ENCODE results near the gene ABCA6. TPM values are rescaled to one million over a fixed set of nuclear protein-coding genes. Genes with fewer than 3 reads are reported as not detected.

Gene ABCA6
- total RNA-seq, 2 donors from 2014 or later = 0.08 TPM; not detected in 1

DNA sequence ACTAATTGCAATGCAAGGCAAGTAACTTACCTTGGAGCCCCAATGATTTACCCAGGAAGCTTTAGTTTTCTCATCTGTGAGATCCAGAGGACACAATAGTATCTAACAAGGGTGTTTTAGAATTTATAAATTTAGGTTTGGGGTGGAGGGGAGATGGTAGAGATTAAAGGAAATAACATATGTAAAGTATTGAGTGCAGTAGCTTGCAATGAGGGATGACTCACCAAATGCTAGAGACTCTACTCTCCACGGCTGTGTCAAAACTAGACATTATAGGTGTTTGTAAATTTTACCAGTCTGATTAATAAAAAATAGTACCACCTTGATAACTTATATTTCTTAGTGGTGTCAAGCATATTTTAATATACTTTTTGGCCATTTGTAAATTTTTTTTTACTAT lies 77.2 kb downstream of the ABCA6 start:
- H3K36me3 Mint-ChIP-seq = no peaks in the 10 kb centered on the region
- DNase-seq (ENCODE audit: low spot score in 2 of 2) (no peak), ATAC-seq (no peak)
- peaks cover 0 to 4% of the 10 kb centered on the region in 2 donors for H3K9me3 Mint-ChIP-seq
- no peak overlapping the region for H3K27ac Mint-ChIP-seq

DNA sequence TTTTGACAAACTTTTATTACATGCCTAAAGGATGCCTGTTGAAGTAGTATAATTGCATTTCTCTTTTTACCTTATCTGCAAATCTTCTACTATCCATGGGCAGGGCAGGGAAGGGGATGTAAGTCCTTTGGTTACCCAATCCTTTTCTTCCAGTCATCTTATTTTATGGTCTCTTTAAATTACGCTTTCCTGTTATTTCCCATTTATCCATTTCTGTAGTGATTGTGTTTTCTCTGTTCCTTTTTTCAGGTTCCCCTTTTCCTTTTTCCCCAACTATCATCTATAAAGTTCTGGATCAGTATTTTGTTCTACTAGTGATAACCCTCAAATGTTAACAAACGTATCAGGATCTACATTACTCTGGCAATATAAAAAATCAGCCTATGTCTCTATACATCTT lies 77.7 kb downstream of the ABCA6 start:
- DNase-seq (ENCODE audit: low spot score in 2 of 2) (no peak), ATAC-seq (no peak)
- Mint-ChIP-seq H3K9me3 (peaks cover 2 to 7% of the 10 kb centered on the region in 2 donors), H3K27ac (no peak overlapping the region), H3K36me3 (no peaks in the 10 kb centered on the region)

DNA sequence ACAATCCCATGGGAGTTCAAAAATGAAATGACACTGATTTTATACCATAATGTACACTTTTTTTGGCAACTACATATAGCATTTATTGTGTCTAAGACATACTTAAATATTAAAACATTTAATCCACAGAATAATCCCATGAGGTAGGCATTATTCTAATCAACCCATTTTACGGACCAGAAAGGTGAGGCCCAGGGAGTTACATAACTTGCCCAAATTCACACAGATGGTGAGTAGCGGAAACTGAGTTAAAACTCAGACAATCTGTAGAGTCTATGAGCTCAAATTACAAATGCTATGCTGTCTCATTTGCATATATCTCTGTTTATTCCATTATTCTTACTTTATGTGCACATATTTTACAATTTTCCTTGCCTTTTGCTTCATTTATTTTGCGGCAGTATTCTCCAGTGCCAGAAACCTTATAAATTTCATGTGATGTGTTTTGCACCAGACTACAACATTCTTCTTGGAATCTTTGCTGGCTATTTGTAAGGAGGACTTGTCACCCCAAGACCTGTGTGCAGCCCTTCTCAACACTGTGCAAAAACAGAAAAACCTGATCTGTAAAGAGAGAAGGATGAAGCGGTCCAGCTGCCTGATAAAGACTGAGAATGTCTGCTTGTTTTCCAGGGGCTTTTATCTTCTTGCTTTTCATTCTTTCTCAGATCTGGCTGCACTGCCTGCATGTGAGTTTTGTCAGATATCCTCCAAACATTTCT lies 78.7 kb downstream of the ABCA6 start:
- Mint-ChIP-seq H3K36me3 (no peaks in the 10 kb centered on the region), H3K27ac (no peak overlapping the region), H3K9me3 (peaks cover 5 to 8% of the 10 kb centered on the region in 2 donors)
- DNase-seq (ENCODE audit: low spot score in 2 of 2) (no peak), ATAC-seq (no peak)

DNA sequence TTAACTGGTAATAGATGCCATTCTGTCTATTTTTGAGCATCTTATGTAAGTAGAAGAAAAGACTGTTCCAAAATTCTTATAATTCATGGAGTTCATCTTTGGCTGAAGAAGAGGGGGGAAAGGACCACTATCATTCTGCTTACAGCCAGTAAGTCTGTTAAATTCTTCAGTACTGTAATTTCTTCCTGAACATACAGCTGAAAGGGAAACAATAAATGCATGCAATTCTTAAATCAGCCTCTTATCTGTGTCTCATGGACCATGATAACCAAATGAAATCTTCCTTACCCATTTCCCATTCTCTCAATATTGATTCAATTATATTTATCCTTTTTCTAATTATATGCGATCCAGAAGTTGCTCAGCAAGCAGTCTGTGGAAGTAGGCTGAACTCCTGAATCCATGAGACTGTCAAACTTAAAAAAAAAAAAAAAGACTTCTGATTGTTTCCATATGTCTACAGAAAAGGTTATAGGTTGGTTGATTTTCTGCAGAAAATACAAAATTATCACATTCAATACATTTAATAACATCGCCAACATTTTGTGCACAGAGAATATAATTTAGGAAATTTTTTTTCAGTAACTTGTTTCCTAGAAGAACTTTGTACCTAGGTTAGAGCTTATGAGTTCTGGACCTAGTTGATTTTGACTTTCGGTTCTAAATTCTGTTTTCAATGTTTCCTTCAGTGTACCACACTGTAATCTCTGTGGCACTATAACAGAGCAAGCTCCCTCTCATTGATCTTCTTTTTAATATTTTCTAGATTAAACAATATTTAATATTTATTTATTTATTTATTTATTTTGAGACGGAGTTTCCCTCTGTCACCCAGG lies 79.8 kb downstream of the ABCA6 start:
- ATAC-seq (no peak), DNase-seq (ENCODE audit: low spot score in 2 of 2) (no peak)
- Mint-ChIP-seq H3K36me3 (no peaks in the 10 kb centered on the region), H3K9me3 (peaks cover 5 to 8% of the 10 kb centered on the region in 2 donors), H3K27ac (no peak overlapping the region)

DNA sequence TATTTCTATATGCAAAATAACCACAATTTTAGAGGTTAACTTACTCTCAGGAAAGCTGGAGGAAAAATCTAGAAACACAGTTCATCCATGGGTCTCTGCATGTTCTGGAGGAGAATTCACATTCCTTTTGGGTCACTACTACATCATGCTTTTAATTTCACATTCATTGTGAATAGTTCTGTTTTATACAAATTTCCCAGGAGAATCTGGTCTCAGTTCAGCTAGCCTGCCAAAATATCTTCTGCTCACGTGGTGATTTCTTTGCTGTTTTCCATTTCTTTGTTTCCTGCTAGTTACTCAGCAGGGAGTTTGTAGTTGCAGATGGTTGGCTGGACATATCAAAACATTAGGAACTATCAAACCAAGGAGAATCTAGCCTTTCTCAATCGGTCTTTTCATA lies 80.9 kb downstream of the ABCA6 start, which contains the start of gene ABCA9:
Gene ABCA9, minus strand, starts transcription at position 106 of the 400 bp plus-strand sequence. CDS start 9,801 bp downstream, outside the sequence.
- Mint-ChIP-seq H3K36me3 (no peaks in the 10 kb centered on the region), H3K9me3 (peaks cover 8 to 12% of the 10 kb centered on the region in 2 donors), H3K27ac (no peak within 1 kb of the TSS)
- DNase-seq (ENCODE audit: low spot score in 2 of 2) (no peak), ATAC-seq (no peak)

DNA sequence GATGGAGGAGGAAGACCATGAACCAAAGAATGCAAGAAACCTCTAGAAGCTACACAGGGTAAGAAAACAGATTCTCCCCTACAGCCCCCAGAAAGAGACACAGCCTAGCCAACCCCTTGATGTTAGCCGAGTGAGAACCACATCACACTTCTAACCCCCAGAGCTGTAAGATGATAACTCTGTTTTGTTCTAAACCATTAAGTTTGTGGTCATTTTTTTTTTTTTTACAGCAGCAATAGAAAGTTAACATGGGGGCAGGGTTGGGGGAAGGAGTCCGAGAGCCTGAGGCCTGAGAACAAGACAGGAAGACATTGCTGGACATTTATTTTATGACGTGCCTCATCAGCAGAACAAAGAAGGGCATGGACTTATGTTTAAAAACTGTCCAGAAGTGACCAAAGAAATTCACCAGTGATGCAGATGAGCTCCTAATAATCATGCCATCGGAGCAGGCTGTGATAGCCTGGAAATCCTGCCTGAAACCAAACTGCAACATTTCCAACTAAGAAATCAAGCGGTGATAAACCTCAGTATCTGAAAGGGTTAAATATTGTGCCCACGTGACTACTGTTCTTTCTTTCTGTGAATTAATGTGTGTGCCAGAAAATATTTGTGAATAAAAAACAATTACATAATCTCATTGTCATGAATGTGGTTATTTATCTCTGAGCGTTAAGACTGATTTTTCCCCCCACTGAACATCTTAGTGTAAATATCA lies 82.1 kb downstream of the ABCA6 start:
- Mint-ChIP-seq H3K27ac (no peak overlapping the region), H3K36me3 (peaks cover 0 to 5% of the 10 kb centered on the region in 2 donors), H3K9me3 (peaks cover 8 to 15% of the 10 kb centered on the region in 2 donors)
- no peak for DNase-seq (ENCODE audit: low spot score in 2 of 2)
- no peak for ATAC-seq

DNA sequence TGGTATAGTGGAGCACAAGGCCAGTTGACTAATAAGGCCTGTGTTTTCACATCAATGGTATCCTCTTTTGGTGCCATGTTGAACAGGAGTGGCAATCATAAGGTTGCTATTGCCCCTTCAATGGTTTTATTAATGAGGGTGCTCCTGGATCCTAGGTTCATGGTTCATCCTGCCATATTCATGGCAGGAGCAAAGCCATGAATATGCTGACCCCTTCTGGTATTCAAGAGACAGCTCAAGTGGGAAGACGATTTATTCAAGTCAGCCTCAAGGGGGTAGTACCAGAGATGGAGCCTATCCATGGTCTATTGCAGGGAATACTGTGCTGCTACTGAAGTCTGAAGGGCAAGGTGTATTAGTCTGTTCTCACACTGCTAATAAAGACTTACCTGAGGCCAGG lies 83.5 kb downstream of the ABCA6 start:
- peaks cover 0 to 5% of the 10 kb centered on the region in 2 donors for H3K36me3 Mint-ChIP-seq
- no peak for ATAC-seq
- no peak overlapping the region for H3K27ac Mint-ChIP-seq
- peaks cover 8 to 21% of the 10 kb centered on the region in 2 donors for H3K9me3 Mint-ChIP-seq
- no peak for DNase-seq (ENCODE audit: low spot score in 2 of 2)

DNA sequence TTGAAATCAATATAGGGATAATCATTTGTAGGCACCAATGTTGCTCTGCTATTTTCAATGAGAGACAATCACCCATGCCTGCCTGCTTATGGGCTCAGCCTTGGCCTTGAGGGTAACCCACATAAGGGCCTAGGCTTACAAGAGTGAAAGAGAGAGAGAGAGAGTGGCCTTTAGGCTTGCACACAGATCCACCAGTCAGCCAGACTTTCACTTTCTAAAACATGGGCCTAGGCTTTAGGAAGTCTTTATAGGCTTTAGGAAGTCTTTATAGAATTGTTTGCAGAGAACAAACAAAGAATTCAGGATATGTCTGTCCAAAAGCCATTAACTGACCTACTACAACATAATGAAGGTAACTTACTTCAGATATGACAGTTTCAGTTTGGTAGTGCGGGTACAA lies 84.4 kb downstream of the ABCA6 start:
- DNase-seq (ENCODE audit: low spot score in 2 of 2) (no peak), ATAC-seq (no peak)
- no peak overlapping the region for H3K27ac Mint-ChIP-seq
- H3K9me3 Mint-ChIP-seq = peaks cover 8 to 23% of the 10 kb centered on the region in 2 donors
- peaks cover 0 to 5% of the 10 kb centered on the region in 2 donors for H3K36me3 Mint-ChIP-seq

DNA sequence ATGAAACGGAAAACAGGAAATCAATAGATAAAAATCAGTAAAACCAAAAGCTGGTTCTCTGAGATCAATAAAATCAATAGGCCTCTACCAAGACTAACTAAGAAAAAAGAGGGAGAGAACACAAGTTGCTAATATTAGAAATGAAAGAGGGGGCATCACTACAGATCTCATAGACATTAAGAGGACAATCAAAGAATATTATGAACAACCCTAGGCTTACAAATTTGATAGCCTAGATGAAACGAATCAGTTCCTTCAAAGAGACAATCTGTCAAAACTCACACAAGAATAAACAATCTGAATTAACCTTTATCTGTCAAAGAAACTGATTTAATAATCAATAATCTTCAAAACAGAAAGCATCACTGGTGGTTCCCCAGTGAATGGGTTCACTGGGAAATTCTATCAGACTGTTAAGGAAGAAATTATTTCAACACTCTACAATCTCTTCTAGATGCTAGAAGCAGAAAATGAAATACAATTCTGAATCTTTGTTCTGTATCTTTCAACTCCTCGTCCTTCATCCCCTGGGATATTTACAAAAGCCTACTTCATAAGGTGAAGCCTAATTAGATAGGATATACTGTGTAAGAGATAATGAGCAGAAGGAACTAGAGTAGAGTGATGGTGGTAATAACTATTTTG lies 85.4 kb downstream of the ABCA6 start:
- ATAC-seq (no peak), DNase-seq (ENCODE audit: low spot score in 2 of 2) (no peak)
- peaks cover 8 to 23% of the 10 kb centered on the region in 2 donors for H3K9me3 Mint-ChIP-seq
- H3K27ac Mint-ChIP-seq = no peak overlapping the region
- peaks cover 0 to 5% of the 10 kb centered on the region in 2 donors for H3K36me3 Mint-ChIP-seq

DNA sequence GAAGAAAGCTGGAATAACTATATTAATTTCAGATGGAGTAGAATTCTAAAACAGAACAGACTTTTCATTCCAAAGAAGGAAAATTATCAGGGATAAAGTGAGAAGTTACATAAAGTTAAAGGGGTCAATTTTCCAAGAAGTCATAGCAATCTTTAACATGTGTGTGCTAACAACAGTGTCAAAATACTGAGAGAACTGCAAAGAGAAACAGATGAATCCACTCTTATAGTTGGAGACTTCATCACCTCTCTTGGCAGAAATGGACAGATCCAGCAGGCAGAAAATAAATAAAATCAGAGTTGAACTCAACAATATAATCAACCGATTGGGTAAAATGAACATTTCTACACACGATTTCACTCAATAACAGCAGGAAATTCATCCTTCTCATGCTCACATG lies 86.4 kb downstream of the ABCA6 start:
- H3K36me3 Mint-ChIP-seq = peaks cover 0 to 5% of the 10 kb centered on the region in 2 donors
- no peak for DNase-seq (ENCODE audit: low spot score in 2 of 2)
- ATAC-seq = no peak
- no peak overlapping the region for H3K27ac Mint-ChIP-seq
- peaks cover 8 to 23% of the 10 kb centered on the region in 2 donors for H3K9me3 Mint-ChIP-seq

DNA sequence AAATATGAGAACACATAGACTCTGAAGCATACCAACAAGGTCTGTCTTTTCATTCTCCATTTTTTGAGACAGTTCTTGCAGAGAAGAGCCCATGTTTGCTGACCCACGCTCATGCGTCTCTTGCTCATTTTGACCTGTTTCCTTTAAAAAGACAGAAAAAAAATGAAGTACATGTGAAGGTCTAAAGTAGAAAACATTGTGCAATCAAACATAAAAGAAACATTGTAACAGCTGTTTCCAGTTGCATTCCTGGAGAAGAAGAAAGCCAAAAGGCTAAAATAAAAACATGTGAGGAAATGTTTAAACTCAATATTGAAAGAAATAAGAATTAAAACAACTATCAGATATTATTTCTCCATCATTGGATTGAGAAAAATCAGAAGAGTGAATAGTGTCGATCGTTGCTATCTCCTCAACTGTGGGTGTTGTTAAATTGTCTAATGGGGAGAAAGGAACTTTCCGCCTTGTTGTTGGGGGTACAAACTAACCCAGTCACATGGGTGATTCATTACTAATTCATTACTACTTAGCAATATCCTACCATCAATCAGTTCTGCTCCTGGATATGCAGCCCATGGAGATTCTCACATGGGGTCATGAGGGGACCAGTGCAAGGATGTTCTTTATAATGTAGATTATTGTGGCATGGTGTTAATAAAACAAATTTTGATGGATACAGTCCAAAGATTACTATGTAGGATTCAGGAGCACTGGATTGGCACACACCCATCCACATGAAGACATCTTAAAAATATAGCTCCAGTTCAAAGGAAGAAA lies 90.5 kb downstream of the ABCA6 start:
- Mint-ChIP-seq H3K27ac (no peak overlapping the region), H3K9me3 (peaks cover 0 to 18% of the 10 kb centered on the region in 2 donors), H3K36me3 (peaks cover 0 to 5% of the 10 kb centered on the region in 2 donors)
- ATAC-seq (no peak), DNase-seq (ENCODE audit: low spot score in 2 of 2) (no peak)

DNA sequence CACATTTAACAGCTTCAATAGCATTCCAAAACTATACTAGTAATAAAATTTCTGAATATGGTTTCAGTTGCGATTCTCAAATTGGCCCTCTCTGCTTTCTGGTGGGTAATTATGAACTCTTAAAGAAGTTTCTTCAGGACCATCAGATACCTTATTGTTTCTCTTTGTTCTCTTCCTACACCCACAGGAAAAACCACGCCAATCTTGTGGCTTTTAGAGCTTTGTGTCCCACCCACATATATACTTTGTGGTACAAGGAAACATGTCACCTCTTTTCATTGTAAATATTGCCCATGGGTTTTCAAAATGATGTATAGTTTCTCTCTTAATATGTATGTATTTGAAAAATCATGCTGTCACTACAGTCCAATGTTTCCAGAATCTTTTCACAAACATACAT lies 93.1 kb downstream of the ABCA6 start:
- H3K36me3 Mint-ChIP-seq = no peaks in the 10 kb centered on the region
- ATAC-seq (peak in 1 of 2 donors; percentile 20), DNase-seq (ENCODE audit: low spot score in 2 of 2) (no peak)
- H3K9me3 Mint-ChIP-seq = peaks cover 0 to 6% of the 10 kb centered on the region in 2 donors
- no peak overlapping the region for H3K27ac Mint-ChIP-seq

DNA sequence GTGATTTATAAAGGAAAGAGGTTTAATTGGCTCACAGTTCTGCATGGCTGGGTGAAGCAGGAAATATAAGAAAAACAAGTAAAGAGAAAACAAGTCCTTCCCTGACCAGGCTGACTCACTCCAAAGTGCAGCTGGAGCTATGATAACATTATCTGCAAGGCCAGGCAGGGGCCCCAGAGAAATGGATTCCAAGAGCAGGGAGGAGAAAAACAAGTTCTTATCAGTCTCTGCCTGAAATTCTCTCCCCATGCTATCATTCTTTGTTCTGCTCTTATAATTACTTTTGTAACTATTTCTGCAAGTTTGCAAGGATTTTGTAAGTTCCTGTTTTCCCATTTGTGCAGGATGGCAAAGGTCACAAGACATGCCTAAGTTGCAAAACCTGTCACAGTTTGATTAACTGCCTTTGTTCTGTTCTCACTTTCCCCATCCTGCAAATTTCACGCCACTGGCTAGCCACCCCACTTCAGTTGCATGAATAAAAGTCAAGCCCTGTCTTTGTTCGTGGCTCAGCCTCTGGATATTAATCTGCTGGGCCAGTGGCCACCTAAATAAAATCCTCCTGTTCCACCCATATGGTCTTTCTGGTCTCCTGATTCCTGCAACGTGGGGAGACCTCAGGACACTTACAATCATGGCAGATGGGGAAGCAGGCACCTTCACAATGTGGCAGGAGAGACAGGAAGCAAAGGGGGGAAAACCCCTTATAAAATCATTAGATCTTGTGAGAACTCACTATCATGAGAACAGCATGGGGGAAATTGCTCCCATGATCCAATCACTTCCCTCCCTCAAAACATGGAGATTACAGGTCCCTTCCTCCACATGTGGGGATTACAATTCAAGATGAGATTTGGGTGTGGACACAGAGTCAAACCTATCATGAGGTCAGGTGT lies 94.1 kb downstream of the ABCA6 start:
- H3K36me3 Mint-ChIP-seq = no peaks in the 10 kb centered on the region
- DNase-seq (ENCODE audit: low spot score in 2 of 2) (no peak), ATAC-seq (no peak)
- no peak overlapping the region for H3K27ac Mint-ChIP-seq
- H3K9me3 Mint-ChIP-seq = no peaks in the 10 kb centered on the region

DNA sequence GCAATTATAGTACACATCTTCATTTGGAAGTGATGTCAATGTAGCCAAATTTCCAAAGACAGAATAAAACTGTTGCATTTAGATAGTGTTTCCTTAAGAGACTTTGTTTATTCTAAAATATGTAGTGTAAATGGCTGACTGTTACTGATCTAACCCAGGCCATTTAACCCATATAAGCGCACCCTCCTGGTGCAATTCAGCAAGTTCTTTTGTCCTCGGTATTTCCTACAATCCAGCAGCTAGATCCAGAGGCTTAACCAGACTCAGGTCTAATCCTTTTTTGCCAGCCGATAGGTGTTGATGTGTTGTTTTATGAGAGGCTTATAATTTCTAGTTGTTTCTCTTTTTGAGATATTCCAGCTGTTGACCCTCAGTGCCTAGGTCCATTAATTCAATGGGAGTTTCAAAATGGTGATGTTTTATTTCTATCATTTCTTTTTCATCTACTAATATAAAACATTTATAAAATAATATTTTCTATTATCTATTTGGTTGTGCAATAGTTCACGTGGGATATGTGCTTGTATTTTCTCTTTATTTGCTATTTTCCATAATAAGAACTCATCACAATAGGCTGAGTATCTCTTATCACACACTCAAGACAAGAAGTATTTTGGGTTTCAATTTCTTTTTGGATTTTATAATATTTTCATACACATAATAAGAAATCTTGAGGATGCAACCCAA lies 95.4 kb downstream of the ABCA6 start:
- DNase-seq (ENCODE audit: low spot score in 2 of 2) = no peak
- Mint-ChIP-seq H3K27ac (no peak overlapping the region), H3K9me3 (no peaks in the 10 kb centered on the region), H3K36me3 (no peaks in the 10 kb centered on the region)
- ATAC-seq = no peak

Data from activated naive CD4-positive, alpha-beta T cell treated with anti-CD3 and anti-CD28 coated beads, Interleukin-2, amount 50 U/mL, for 72 hours (primary cell).